ENCODE data around the gene NR1H3.
A peak's percentile ranks its signal among the peaks of the same experiment; 100 is the strongest.
"Not testable (repeated sequence)": the region's sequence is repeated elsewhere in the genome, so short reads cannot be mapped to it uniquely, and the experiment has no call there.

The NR1H3 gene
- total RNA-seq: 9.2 to 9.7 reads per million in 2 donors

- no peak for DNase-seq
These were observed at the start of gene NR1H3 for GRCh38 chr11:47257517-47258316. TSS of gene NR1H3 (plus strand) at chr11:47257996. CDS start at chr11:47259217, 1,221 bp downstream.

DNA sequence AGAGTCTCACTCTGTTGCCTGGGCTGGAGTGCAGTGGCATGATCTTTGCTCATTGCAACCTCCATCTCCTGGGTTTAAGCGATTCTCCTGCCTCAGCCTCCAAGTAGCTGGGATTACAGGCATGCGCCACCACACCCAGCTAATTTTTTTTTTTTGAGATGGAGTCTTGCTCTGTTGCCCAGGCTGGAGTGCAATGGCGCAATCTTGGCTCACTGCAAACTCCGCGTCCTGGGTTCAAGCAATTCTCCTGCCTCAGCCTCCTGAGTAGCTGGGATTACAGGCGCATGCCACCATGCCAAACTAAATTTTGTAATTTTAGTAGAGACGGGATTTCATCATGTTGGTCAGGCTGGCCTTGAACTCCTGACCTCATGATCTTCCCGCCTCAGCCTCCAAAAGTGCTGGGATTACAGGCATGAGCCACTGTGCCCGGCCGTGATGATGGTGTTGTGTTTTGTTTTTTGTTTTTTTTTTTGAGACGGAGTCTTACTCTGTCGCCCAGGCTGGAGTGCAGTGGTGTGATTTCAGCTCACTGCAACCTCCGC is 49.7 kb upstream of the NR1H3 start:
- DNase-seq: not testable (repeated sequence)

DNA sequence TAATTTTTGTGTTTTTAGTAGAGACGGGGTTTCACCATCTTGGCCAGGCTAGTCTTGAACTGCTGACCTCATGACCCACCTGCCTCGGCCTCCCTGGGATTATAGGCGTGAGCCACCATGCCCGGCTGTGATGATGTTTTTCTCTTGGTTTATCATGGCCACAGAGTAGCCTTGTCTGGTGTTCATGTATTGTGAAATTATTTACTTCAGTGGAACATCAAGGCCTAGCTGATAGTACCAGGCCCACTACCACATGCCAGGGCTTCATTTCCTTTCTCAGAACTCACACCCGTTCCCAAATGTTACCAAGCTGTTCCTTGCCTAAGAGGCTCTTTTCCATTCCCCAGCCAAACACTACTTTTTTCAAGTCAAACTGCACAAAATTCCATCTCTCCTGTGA is 49.2 kb upstream of the NR1H3 start:
- no peak for DNase-seq

- DNase-seq: no peak
These were observed 44.9 kb upstream of the NR1H3 start for GRCh38 chr11:47212938-47213337.

GRCh38 chr11:47213950-47214565 is 43.7 kb upstream of the NR1H3 start:
- peak; percentile 58 for DNase-seq

- no peak for DNase-seq
These were observed 42.4 kb upstream of the NR1H3 start for GRCh38 chr11:47215366-47215910.

GRCh38 chr11:47216121-47216798 is 41.5 kb upstream of the NR1H3 start:
- no peak for DNase-seq

GRCh38 chr11:47220401-47220821 is 37.4 kb upstream of the NR1H3 start:
- no peak for DNase-seq

GRCh38 chr11:47222696-47223095 is 35.1 kb upstream of the NR1H3 start:
- DNase-seq: no peak

GRCh38 chr11:47225552-47226400 is 32.0 kb upstream of the NR1H3 start:
- no peak for DNase-seq

GRCh38 chr11:47229161-47229560 is 28.6 kb upstream of the NR1H3 start:
- no peak for DNase-seq

- DNase-seq: no peak
These were observed 24.7 kb upstream of the NR1H3 start for GRCh38 chr11:47233051-47233450.

- DNase-seq: no peak
These were observed 23.7 kb upstream of the NR1H3 start for GRCh38 chr11:47233989-47234668.

DNA sequence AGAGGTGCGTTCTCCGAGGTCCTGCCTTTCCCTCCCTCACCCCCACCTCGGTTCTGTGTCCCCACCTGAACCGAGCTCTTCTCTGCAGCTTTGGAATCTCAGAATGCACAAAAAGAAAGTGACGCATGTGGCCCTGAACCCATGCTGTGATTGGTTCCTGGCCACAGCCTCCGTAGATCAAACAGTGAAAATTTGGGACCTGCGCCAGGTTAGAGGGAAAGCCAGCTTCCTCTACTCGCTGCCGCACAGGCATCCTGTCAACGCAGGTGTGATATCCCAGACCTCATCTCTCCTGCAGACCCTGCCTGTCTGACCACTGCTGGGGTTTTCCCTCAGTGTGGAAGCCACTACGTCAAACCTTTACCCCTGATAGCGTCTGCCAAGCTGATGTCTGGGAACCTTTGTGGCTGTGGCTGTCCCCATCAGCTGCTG is 23.1 kb upstream of the NR1H3 start:
- no peak for DNase-seq

GRCh38 chr11:47235163-47235562 is 22.6 kb upstream of the NR1H3 start:
- DNase-seq: no peak

DNA sequence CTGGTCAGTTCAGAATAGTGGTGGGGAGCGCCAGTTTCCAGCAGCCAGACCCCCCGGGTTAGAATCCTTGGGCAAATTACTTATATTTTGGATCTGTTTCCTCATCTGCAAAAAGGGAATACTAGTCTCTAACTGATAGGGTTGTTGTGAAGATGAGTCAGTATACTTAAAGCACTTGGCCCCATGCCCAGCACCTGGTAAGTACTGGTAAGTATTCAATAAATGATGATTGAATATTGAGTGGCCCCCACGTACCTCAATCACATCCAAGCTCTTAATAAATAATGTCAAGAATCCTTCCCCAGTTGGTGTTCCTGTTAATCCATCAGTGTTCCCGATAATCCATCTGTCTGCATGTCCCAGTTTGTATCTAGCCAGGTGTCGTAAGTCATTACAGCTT is 21.3 kb upstream of the NR1H3 start:
- DNase-seq: no peak

DNA sequence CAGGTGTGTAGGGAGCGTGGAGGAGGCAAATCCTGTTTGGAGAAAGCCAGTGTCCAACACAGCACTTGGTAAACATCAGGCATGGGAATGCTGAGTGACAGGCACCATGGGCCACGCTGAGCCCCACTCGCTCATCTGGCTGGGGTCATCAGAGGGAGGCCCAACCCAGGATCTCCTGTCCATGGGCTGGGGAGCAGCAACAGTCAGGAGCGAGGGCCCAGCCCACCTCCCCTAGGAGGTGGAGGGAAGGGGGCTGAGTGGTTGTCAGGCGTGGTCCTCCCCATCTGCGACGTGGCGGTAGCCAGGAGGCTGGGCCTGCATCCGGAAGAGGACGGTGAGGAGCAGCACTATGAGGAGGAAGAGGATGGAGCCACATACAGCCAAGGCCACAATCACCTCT is 17.9 kb upstream of the NR1H3 start:
- no peak for DNase-seq

- DNase-seq: no peak
These were observed 15.9 kb upstream of the NR1H3 start for GRCh38 chr11:47241841-47242301.

DNA sequence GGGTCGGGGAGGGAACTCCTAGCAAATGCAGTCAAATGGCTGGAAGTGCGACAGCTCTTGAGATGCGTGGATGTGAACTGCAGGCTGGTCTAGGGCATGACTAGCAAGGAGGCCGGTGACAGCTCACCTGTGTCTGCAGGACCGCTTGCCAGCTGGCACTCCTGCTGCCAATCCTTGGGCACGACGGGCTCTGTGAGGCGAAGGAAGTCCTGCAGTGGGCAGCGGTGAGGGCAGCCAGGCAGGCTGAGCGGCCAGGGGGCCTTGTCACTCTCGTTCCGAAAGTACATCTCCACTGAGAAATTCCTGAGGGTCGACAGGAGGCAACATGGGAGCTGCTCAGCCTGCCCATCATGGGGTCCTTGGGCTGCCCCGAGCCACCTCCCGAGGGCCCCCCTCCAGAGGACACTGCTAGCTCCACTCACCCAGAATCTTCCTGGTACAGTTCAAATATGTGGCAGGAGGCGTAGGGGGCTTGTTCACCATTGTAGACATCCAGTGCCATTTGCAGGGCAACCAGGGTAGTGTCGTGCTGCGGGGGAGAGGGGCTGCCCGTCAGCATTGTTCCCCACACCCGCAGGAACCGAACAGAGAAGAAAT is 15.1 kb upstream of the NR1H3 start:
- DNase-seq: no peak

GRCh38 chr11:47243454-47243853 is 14.3 kb upstream of the NR1H3 start:
- DNase-seq: no peak

Measured in activated gamma-delta T cell (primary cell).